NB4 (cell line): Measurements from ENCODE around the gene CCNO.

Experiments
- DNase-seq: peaks from one replicate; pipeline ENCODE4 v3.0.0; 2010; ENCODE audit warnings: low read depth
- H3K4me3 ChIP-seq: one replicate; pipeline ENCODE4 v1.5.1; 2011; ENCODE audit warnings: mild to moderate bottlenecking, low read depth, low read length, moderate library complexity
- MYC ChIP-seq: IDR thresholded peaks from 2 replicates; pipeline ENCODE4 v1.6.1; 2011; ENCODE audit warnings: low read depth, low read length
- POLR2A ChIP-seq: IDR thresholded peaks from 2 replicates; pipeline ENCODE4 v1.6.1; 2011; ENCODE audit warnings: mild to moderate bottlenecking; ENCODE audit not compliant: insufficient read length; ENCODE audit errors: extremely low read depth
- TF ChIP-seq, protein P1 (sequence below): IDR thresholded peaks from 2 replicates; pipeline ENCODE4 v1.6.1; 2011; ENCODE audit warnings: low read depth, low read length
- TF ChIP-seq, protein P2 (sequence below): IDR thresholded peaks from one replicate; pipeline ENCODE4 v1.5.1; 2012; ENCODE audit warnings: low read depth, low read length

Gene CCNO, protein sequence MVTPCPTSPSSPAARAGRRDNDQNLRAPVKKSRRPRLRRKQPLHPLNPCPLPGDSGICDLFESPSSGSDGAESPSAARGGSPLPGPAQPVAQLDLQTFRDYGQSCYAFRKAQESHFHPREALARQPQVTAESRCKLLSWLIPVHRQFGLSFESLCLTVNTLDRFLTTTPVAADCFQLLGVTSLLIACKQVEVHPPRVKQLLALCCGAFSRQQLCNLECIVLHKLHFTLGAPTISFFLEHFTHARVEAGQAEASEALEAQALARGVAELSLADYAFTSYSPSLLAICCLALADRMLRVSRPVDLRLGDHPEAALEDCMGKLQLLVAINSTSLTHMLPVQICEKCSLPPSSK

DNA sequence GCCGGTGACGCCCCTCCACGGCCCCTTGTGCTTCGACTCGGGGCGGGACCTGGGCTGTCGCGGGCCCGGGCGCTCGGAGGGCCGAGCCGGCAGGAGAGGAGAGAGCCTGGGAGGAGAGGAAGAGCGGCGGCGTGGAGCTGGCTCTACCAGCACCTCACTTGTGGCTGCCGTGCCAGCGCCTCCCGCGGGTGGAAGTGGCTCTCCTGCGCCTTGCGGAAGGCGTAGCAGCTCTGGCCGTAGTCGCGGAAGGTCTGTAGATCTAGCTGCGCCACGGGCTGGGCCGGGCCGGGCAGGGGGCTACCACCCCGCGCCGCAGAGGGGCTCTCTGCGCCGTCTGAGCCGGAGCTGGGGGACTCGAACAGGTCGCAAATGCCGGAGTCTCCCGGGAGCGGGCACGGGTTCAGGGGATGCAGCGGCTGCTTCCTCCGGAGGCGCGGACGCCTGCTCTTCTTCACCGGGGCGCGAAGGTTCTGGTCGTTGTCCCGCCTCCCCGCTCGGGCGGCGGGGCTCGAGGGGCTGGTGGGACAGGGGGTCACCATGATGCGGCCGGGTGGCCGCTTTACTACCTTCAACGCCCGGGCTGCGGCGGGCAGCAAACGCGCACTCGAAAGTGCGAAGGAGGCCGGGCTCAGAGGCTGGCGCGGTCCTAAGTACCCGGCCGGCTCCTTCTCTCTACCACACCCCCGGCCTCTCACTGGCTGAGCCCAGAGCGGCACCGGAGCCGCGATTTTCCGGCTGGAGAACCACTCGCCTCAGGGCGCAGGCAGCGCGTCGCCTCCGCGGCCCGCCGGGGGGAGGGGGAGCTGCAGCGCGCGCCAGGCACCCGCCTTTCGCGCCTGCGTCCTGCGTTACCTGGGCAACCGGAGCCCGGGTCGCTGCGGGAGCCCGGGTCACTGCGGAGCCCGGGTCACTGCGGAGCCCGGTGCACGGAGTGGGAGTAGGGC is at the start of gene CCNO:
TSS of gene CCNO (minus strand) at position 624 of the 944 bp plus-strand sequence. CDS start at position 539, 85 bp downstream.
- peak within 1 kb of the TSS; percentile 54 for H3K4me3 ChIP-seq
- TF ChIP-seq, protein P1, sequence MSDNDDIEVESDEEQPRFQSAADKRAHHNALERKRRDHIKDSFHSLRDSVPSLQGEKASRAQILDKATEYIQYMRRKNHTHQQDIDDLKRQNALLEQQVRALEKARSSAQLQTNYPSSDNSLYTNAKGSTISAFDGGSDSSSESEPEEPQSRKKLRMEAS: no peak
- TF ChIP-seq MYC: no peak
- TF ChIP-seq, protein P2, sequence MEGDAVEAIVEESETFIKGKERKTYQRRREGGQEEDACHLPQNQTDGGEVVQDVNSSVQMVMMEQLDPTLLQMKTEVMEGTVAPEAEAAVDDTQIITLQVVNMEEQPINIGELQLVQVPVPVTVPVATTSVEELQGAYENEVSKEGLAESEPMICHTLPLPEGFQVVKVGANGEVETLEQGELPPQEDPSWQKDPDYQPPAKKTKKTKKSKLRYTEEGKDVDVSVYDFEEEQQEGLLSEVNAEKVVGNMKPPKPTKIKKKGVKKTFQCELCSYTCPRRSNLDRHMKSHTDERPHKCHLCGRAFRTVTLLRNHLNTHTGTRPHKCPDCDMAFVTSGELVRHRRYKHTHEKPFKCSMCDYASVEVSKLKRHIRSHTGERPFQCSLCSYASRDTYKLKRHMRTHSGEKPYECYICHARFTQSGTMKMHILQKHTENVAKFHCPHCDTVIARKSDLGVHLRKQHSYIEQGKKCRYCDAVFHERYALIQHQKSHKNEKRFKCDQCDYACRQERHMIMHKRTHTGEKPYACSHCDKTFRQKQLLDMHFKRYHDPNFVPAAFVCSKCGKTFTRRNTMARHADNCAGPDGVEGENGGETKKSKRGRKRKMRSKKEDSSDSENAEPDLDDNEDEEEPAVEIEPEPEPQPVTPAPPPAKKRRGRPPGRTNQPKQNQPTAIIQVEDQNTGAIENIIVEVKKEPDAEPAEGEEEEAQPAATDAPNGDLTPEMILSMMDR: no peak
- peak; percentile 83 for DNase-seq

DNA sequence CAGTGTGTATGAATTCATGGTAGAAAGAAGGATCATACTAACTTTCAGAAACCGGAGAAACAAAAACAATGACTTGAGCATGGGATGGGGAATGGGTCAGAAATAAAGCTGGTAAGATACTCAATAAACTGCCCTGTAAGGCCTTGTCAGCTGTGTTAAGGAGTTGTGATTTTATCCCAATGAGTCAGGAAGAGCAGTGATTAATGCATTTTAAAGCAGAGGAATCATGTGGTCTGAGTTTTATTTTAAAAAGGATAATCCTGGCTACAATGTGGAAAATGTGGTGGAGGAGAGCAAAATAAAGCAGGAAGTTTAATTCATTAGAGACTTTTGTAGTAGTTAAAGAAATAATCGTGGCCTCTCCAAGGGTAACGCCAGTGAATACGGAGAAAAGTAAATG is 45.4 kb upstream of the CCNO start:
- no peak for TF ChIP-seq POLR2A
- TF ChIP-seq, protein P1: no peak
- TF ChIP-seq MYC: no peak
- TF ChIP-seq, protein P2: no peak
- H3K4me3 ChIP-seq: no peak overlapping the region
- DNase-seq: no peak

DNA sequence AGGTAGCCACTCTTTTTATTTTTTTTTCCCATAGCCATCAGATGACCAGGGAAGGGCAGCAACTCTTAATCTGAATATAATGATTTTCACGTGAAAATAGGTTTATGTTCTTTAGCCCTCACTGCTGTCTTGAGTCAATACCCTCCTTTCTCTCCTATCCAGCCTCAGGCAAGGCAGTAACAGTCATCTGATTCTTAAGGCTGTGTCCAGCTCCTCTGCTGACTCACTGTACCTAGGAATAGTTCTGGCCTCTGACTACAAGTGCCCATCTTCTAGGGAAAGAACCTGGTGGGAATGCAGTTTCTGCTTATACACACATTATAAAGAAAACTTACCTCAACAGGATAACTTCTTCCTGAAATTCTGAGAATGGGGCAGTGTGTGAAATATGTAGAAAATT is 43.4 kb upstream of the CCNO start:
- H3K4me3 ChIP-seq: no peak overlapping the region
- no peak for DNase-seq
- TF ChIP-seq, protein P2: no peak
- TF ChIP-seq MYC (no peak), POLR2A (no peak)
- TF ChIP-seq, protein P1: no peak

DNA sequence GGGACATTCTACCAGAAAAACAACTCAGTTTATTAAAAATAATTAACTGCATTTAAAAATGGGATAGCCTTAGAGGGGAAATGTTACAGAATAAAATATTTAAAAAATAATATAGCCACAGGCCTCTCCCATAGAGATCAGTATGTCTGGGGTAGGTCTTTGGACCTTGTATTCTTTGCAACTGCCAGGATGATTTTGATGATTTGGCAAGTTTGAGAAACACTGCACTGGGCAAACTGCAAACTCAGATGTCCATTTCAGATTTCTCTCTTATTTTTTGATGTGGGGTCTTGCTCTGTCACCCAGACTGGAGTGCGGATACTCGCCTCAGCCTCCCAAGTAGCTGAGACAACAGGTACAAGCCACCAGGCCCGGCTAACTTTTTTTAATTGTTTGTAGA is 24.9 kb upstream of the CCNO start:
- TF ChIP-seq MYC: no peak
- TF ChIP-seq POLR2A: no peak
- TF ChIP-seq, protein P2: no peak
- TF ChIP-seq, protein P1: no peak
- no peak overlapping the region for H3K4me3 ChIP-seq
- no peak for DNase-seq

DNA sequence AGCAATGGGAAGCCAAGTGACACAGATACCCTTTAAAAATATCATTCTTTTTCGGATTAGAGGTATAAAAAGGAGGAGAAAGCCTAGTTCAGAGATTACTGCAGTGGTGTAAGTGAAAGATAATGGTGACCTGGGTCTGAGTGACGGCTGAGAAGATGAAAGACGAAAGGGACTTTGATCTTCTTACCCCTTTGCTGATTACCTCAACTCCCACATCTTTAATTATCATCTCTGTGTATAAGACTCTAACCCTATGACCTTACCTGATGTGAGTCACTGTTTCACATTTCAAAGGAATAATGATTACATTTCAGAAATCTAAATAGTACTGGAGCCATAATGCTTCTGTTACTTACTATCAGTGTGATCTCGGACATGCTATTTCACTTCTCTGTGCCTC is 21.4 kb upstream of the CCNO start:
- DNase-seq: no peak
- TF ChIP-seq, protein P2: no peak
- no peak for TF ChIP-seq POLR2A
- TF ChIP-seq, protein P1: no peak
- TF ChIP-seq MYC: no peak
- no peak overlapping the region for H3K4me3 ChIP-seq
